ENCODE results near the gene MRE11. TPM values are rescaled to one million over a fixed set of nuclear protein-coding genes. Genes with fewer than 3 reads are reported as not detected.

The MRE11 gene
- total RNA-seq, 4 donors from 2014 or later = 5.6 to 17.0 (median 9.9) TPM

GRCh38 chr11:94519478-94520084 is 25.9 kb upstream of the MRE11 start:
- H3K4me3 ChIP-seq = no peak overlapping the region
- H3K27me3 ChIP-seq = no peaks in the 10 kb centered on the region
- no peak overlapping the region for H3K27ac ChIP-seq
- peaks cover 0 to 7% (median 2%) of the 10 kb centered on the region in 4 donors for H3K4me1 ChIP-seq
- no peaks in the 10 kb centered on the region for H3K36me3 ChIP-seq
- intact Hi-C loops (cut with DNase I; ENCODE audit: low total_unique reads) (loop anchor here (5.0 kb wide), 1 partner anchor 43 kb away; no protein-coding TSS in a partner anchor), in situ Hi-C loops (cut with MboI; ENCODE audit: low pct_ligation_motif_present in 1 of 4, low pct_unique_long_range_greater_than_20kb in 1 of 4, low sequenced_read_pairs in 3 of 4) (loop anchor here in 2 of 4 donors (10.0 to 25.0 kb wide), 3 partner anchors 75 to 632 kb away; no protein-coding TSS in a partner anchor)
- WGBS, 2 donors (ENCODE audit: low coverage in 1 of 2) = 11 to 20% methylated on average over 5 of the region's 5 CpGs
- TF ChIP-seq POLR2AphosphoS5 (IDR thresholded peaks at IDR 0.05) = no peak
- peak; percentile 55 to 78 (median 71) for TF ChIP-seq CTCF (IDR thresholded peaks at IDR 0.05)
- no peak for TF ChIP-seq EP300 (IDR thresholded peaks at IDR 0.05; ENCODE audit: low read depth)
- H3K9me3 ChIP-seq = no peaks in the 10 kb centered on the region
- DNase-seq = no peak

- intact Hi-C loops (cut with DNase I; ENCODE audit: low total_unique reads) = loop anchor here (5.0 kb wide), 1 partner anchor 44 kb away; no protein-coding TSS in a partner anchor
- in situ Hi-C loops (cut with MboI; ENCODE audit: low pct_ligation_motif_present in 1 of 4, low pct_unique_long_range_greater_than_20kb in 1 of 4, low sequenced_read_pairs in 3 of 4) = loop anchor here in 1 of 4 donors (25.0 kb wide), 1 partner anchor 631 kb away; no protein-coding TSS in a partner anchor
- no peak for DNase-seq
- TF ChIP-seq POLR2A (IDR thresholded peaks at IDR 0.05) (no peak), CTCF (IDR thresholded peaks at IDR 0.05) (no peak), EP300 (IDR thresholded peaks at IDR 0.05; ENCODE audit: low read depth) (no peak), POLR2AphosphoS5 (IDR thresholded peaks at IDR 0.05) (no peak)
- Histone ChIP-seq H3K36me3 (no peaks in the 10 kb centered on the region), H3K27me3 (no peaks in the 10 kb centered on the region), H3K4me1 (peaks cover 0 to 12% (median 4%) of the 10 kb centered on the region in 4 donors), H3K27ac (no peak overlapping the region), H3K9me3 (no peaks in the 10 kb centered on the region), H3K4me3 (no peak overlapping the region)
- WGBS, 2 donors (ENCODE audit: low coverage in 1 of 2) = 55 to 72% methylated on average over 3 to 4 of the region's 4 CpGs
These were observed 24.7 kb upstream of the MRE11 start for GRCh38 chr11:94518300-94518699.

DNA sequence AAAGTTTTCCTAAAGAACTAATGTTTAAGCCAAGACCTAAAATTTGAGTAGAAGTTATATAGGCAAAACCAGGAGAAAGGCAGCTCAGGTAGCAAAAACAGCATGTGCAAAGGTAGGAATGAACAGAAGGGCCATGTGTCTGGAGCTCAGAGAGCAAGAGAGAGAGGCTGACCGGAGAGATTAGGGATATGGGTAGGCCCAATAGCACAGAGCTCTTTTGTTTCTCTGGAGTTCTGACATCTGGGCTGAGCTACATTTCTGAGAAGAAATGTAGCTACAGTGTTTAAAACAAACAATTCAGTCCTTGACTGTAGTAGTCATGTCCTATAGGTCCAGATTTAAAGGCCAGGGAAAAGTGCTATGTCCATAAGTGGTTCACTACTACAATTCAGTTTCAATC is 23.1 kb upstream of the MRE11 start:
- WGBS, 2 donors (ENCODE audit: low coverage in 1 of 2) = 50 to 77% methylated on average over 1 of the region's 1 CpG
- in situ Hi-C loops (cut with MboI; ENCODE audit: low pct_ligation_motif_present in 1 of 4, low pct_unique_long_range_greater_than_20kb in 1 of 4, low sequenced_read_pairs in 3 of 4) = loop anchor here in 1 of 4 donors (25.0 kb wide), 1 partner anchor 629 kb away; no protein-coding TSS in a partner anchor
- no peak for TF ChIP-seq POLR2A (IDR thresholded peaks at IDR 0.05)
- no peak for TF ChIP-seq EP300 (IDR thresholded peaks at IDR 0.05; ENCODE audit: low read depth)
- TF ChIP-seq CTCF (IDR thresholded peaks at IDR 0.05) = no peak
- TF ChIP-seq POLR2AphosphoS5 (IDR thresholded peaks at IDR 0.05) = no peak
- Histone ChIP-seq H3K36me3 (no peaks in the 10 kb centered on the region), H3K27ac (no peak overlapping the region), H3K4me1 (peaks cover 0 to 28% (median 12%) of the 10 kb centered on the region in 4 donors), H3K27me3 (no peaks in the 10 kb centered on the region), H3K4me3 (no peak overlapping the region), H3K9me3 (no peaks in the 10 kb centered on the region)
- no peak for DNase-seq
- intact Hi-C loops (cut with DNase I; ENCODE audit: low total_unique reads) = loop anchor here (5.0 kb wide), 1 partner anchor 46 kb away; no protein-coding TSS in a partner anchor

DNA sequence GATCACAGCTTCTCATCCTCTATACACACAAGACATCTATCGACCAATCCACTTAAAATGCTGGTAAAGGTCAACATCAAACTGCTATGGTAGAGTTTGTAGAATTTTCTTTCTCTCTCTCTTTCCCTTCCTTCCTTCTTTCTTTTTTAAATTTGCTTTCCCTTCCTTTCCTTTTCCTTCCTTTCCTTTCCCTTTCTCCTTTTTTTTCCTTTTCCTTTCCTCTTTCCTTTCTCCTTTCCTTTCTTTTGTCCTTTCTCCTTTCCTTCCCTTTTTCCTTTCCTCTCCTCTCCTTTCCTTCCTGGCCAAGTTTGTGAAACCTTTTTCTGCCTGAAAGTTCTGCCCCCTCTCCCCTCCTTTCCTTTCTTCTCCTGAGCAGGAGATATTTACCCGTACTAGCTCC is 21.8 kb upstream of the MRE11 start:
- Histone ChIP-seq H3K27ac (no peak overlapping the region), H3K36me3 (no peaks in the 10 kb centered on the region), H3K9me3 (no peaks in the 10 kb centered on the region), H3K4me1 (peaks cover 0 to 28% (median 12%) of the 10 kb centered on the region in 4 donors), H3K27me3 (no peaks in the 10 kb centered on the region), H3K4me3 (no peak overlapping the region)
- no peak for DNase-seq
- 79 to 80% methylated on average over 2 of the region's 2 CpGs for WGBS, 2 donors (ENCODE audit: low coverage in 1 of 2)
- intact Hi-C loops (cut with DNase I; ENCODE audit: low total_unique reads) (loop anchor here (5.0 kb wide), 1 partner anchor 47 kb away; no protein-coding TSS in a partner anchor), in situ Hi-C loops (cut with MboI; ENCODE audit: low pct_ligation_motif_present in 1 of 4, low pct_unique_long_range_greater_than_20kb in 1 of 4, low sequenced_read_pairs in 3 of 4) (loop anchor here in 1 of 4 donors (25.0 kb wide), 1 partner anchor 628 kb away; no protein-coding TSS in a partner anchor)
- TF ChIP-seq CTCF (IDR thresholded peaks at IDR 0.05) (no peak), POLR2AphosphoS5 (IDR thresholded peaks at IDR 0.05) (no peak), POLR2A (IDR thresholded peaks at IDR 0.05) (no peak), EP300 (IDR thresholded peaks at IDR 0.05; ENCODE audit: low read depth) (no peak)
